ENCODE data around the gene PIEZO1.

PIEZO1 gene

DNA sequence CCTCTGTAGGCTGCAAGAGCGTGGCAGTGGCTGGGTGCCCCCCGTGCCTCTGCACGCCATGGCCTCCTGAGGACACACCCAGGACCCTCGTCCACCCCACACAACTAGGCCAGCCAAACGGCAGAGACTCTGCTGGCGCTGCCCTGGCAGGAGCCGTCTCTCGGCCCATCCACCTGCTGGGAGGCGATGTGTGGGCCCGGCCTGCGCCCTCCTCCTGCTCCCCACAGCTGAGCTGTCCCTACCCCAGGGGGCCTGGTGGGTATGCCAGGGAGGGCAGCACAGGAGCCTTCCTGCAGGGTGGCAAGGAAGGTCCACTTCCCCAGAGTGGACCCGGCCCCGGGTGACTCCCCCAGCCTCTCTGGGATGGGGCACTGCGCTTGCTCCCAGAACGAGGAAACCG lies 85.8 kb downstream of the PIEZO1 start:
- no peak for DNase-seq

DNA sequence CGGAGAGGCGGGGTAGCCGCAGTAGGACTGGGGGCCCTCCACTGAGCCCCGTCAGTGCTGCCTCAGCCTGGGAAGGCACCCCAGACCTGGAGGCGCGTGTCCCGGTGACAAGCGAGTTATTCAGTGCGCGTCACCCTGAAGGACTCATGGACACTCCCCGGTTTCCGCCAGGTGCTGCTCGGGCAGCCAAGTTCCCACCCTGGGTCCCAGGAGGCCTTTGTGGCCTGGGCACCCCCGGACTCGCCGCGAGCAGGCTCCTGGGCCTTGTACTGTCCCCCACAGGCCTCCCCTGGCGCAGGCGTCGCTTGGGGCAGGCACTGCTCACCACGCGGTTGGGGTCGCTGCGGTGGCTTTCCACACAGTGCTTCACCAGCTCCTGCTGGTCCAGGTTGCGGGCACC lies 86.4 kb downstream of the PIEZO1 start:
- DNase-seq: no peak

DNA sequence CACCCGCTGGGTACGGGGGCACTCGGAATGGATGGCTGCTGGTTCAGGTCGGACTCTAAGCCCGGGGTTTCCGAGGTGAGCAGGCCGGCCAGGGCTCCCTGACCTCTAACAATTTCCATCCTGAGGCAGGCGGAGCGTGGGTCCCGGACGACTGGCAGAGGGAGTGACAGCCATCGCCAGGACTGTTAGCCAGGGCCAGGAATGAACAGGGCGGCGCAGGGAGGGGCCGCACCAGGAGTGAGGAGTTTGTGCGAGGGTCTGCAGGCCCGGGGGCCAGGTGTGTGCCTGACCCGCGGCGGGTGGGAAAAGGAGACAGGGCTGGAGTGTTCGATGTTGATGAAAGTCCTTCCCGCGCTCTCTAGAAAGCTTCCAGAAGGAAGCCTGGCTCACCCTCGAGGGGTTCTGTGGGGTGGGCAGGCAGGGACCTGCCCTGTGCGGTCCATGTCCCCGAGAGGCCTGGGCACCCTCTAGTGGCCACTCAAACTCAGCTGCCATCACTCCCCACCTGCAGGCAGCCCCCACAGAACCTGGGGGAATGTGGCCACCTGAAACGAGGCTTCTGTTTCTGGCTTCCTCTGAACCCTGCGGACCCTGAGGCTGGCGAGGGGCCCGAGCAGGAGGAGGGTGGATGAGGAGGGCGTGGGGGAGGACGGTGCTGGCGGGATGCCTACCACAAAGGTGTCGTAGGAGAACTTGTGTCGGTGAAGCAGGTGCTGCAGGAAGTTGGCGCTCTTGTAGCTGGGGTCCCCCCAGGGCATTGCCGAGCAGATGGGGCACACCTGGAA lies 87.0 kb downstream of the PIEZO1 start:
- DNase-seq: no peak

DNA sequence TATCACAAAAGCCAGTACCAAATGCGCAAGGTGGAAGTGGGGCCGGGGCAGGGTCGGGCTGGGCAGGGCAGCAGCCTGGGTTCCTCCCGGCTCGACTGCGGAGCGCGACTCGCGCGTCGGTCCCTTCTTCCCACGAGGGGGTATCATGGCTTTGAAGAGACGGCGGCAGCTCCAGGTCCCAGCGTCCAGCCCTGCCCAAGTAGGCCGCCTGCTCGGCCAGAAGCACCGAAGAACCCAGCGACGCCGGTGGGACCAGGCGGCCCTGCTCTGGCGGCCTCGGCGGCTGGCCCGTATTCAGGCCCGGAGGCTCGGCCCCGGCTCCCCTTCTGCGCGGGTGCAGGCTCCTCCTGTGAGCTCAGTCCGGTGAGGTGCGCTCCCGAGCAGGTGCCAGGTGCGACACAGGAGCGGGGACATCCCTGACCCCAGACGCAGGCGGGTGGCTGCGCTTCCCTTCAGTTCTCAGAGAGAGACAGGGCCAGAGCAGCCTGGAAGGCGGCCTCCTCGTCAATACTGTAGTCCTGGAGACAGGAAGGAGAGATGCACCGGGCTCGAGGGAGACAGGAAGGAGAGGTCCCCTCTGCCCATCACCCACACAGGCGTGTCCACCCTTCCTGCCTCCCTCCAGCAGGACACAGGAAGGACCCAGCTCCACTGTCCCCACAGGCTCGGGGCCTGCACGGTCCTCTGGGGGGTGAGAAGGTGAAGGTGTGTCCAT lies 87.7 kb downstream of the PIEZO1 start:
- no peak for DNase-seq

DNA sequence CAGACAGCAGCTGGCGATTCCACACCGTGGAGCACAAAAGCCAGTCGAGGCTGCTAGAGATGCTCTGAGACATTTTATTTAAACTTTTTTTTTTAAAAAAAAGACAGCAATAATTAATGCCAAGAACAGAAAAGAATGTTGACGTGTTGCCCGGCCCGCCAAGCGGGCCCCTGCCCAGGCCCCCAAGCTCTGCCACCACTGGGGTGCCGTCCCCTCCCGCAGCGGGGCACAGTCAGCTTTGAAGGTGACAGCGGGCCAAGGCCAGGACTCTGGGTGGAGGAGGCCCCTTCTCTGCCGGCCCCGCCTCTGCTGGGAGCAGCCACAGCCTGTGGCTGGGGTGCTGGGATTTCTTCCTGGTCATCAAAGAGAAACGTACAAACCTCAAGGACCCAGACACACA lies 88.6 kb downstream of the PIEZO1 start:
- DNase-seq: no peak

DNA sequence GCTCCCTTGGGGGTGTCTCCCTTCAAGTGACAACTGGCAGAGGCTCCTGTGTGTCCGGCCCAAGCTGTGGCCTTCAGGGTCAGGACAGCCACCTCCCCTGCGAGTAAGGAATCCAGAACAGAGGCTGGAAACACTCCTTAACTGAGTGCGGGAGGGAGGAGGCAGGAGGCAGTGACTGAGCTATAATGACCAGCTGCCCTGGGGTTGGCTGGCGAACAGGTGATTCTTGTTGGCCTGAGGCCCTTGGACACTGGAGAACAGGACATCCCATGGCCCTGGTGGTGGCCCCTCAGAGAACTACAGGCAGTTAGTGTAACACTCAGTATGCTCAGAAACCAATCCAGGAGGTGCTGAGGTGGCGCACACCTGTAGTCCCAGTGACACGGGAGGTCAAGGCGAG lies 89.3 kb downstream of the PIEZO1 start:
- DNase-seq: no peak

DNA sequence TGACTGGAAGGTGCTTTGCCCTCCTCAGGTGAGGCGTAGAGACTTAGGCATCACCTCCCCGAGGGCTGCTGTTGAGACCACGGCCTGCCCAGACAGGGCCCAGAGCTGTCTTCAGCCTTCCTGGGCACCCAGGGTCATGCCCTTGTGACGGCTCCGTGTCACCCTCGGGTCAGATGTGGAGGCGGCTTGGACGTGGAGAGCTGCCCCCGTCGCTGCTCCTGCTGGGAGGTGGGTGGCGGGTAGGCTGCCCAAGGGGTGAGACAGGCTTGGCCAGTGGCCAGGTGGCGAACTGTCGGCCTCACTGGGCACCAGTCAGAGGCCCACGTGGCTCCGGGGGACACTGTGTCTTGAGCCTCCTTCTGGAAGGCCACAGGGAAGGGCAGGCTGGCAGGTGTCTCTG lies 89.8 kb downstream of the PIEZO1 start:
- no peak for DNase-seq

DNA sequence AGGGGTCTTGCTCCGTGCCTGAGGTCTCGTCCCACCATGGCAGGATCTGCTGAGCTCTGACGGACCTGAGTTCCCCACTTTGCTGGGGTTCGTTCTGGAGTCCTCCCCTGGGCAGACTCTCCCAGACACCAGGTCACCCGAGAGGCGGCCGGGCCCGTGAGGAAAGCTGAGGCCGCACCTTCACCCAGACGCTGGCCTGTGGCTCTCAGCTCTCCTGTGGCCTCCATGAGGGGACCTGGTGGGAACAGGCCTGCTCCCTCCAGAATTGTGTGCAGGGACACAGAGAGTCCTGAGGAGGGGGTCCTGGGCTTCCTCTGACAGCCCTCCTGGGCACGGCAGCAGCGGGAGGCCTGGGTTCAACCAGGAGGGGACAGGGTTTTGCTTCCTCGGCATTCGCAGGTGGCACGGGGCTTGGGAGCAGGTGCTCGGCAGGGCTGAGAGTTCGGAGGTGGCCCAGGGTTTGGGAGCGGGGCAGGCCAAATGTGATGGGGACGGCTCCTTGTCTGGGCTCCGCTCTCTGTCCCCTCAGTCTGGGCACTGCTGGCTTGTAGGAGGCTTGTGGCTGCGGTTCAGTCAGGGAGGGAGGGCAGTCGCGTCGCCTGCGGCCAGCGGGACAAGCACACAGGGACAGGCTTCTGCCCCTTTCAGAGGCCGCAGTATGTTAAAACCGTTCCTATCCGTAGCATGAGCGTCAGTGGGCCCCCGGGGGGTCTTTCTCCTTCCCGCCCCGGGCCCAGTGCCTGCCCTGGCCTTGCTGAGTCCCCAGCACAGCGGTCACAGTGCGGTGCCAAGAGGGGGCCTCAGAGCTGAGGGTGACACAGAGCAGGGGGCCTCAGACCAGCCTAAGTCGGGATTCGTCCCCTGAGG lies 90.6 kb downstream of the PIEZO1 start:
- DNase-seq: no peak

DNA sequence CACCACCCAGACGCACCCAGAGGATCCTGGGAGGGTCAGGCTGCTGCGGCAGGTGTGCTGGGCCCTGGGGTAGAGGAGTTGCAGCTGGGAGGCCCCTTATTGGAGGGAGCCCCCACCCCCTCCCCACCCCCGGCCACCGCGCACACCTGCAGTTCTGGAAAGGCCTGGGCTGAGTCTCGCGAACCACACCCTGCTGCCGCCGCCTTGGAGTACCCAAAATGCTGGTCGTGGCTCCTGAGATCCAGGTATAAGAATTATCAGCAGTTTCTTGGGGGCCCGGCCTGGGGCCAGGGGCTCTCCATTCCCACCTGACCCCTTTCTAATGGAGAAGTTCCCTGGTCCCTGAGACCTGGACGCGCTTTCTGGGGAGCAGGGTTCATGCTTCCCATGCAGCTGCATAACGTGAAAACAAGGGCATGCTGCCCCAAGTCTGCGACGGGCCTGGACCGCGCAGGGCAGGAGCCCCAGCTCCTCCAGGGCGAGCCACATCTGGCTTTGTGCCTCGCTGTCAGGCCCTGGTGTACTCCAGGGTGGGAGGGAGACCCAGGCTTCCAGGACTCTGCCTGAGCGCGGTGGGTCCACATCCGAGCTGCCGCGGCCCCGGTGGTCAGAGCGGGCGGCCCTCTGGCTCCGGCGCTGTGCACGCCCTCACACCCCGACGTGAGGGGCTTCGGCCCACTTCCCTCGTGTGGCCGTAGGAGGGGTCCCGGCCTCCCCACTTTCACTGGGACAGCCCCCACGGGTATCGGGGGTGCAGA lies 91.4 kb downstream of the PIEZO1 start:
- no peak for DNase-seq

DNA sequence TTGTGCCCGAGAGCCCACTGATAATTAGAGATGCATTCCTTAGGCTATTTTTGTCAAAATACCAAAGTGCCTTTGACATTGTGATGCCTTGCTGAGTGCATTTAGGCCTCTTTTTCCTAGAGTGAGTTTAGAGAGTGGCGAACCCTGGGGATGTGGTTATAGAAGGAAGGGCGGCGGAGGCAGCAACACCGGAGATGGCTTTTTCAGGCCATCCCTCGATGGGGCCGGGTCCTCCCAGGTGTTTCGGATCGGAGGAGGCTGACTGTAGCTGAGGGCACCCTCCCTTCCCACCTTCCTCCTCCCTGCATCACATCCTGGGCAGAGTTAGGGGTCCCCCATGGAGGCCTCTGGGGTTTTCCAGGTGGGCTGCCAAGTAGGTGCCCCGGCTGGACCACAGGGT lies 92.2 kb downstream of the PIEZO1 start:
- no peak for DNase-seq

DNA sequence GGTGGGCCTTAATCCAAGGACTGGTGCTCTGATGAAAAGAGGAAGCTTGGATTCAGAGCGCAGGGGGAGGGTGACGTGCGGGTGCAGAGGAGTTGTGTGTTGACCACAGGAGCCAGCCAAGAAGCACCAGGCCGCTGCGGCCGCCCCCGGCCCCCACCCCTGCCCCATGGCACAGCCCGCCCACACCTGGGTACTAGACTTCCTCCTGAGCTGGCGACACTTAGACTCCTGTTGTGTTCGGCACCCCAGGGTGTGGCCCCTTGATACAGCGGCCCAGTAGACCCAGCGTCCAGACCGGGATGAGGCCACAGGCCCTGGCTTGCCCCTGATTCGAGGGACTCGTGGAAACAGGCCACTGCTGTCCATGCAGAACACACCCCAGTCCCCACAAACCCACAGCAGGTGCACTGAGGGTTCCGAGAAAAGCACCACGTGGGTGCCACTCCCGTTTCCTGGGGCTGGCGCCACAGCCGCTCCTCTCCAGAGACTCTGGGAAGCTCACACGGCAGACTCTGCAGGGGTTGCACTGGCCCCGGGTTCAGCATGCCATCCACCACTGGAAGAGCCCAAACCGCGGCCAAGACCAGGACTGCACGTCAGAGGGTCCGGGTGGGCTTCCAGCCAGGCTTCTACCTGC lies 93.0 kb downstream of the PIEZO1 start:
- DNase-seq: peak; percentile 48

DNA sequence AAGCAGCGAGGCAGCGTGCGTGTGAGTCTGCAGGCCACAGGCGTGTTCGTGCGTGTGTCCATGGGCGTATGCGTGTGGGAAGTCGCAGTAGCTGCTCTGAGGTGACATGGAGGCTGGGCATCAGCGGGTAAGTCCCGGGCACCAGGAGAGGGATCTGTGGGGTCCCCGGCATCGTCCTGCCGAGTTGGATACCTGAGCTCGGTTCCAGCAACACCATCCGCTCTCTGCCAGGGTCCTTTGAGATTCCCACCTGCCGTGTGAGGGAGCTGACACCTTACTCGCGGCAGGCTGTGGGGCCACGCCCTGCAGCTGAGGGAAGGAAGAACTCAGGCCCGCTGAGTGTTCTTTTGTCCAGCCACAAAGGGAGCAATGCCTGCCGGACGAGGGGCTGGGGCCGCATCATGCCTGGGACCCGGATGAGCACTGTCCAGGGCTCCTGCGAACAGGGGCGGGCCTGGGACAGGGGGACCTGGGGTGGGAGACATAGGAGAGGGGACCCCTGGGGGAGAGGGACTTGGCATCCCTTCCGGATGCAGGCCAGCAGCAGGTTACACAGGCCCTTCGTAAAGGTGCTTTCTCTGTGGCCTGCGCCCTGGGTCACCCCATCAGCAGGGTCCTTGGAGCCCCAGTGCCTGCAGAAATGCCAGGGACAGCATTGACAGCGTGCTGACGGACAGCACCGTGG lies 93.7 kb downstream of the PIEZO1 start:
- no peak for DNase-seq

DNA sequence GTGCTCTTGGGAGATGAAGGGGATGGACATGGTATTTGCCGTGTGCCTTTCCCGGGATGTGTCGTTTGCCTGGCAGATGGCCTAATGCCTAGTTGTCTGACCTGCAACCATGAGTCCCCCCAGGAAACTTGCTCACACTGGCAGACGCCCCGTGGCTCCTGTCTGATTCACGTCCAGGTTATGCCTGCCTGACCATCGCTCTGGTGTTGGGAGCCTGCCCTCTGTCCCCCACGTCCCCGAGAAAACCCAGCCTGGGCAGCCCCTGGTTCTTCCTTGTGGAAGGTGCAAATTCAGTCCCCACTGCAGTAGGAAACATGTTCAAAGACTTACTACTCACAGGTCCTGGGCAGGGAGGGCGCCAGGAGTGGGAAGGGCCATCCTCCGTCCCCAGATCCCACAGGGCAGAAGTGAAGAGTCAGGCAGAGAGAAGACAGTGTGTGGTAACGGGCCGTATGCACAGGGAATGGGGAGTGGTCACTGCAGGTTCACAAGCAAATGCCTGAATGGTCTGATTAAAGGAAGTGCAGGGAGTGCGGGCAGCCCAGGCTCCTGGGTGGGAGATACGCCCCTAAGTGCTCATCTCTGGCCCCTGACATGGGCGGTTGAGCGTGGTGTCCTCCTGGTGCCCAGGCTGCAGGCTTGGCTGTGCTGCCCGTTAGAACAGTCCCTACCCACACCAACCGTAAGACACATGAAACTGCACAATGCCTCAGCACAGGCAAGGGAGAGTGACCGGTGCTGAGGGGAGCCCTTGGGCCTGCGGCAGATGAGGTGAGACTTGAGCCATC lies 94.5 kb downstream of the PIEZO1 start:
- DNase-seq: no peak

DNA sequence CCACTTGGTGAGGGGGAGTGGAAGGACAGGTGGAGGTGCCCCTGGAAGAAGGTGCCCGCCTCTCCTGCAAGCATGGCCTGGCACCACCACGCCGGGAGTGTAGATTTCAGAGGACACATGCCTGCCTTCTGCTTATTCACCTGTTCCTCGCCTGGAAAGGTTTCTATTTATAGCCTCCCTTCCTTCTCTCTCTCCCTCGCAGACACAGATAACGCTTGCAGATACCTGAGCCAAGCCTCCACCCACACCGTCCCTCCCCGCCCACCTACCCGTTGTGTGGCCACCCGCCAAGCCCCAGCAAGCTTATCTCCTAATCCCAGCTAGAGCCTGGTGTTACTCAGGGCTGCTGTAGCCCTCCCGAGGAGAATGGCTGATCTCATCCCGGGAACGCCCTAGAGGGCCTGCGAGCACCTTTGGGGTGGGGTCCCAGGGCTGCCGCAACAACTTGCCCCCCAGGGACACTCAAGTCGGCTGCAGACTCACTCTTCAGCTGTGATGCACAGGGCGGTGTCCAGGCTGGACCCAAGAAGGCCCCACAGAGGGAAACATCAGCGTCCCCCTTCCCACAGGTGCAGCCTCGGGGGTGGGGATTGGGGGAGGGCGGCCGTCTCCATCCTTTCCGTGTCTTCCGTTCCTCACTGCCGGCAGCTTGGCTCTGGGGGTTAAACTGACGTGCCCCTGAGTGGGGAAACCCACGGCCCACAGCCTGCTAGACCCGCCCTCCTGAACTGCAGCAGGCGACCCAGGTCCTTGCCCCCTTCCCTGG lies 96.8 kb downstream of the PIEZO1 start:
- DNase-seq: no peak

DNA sequence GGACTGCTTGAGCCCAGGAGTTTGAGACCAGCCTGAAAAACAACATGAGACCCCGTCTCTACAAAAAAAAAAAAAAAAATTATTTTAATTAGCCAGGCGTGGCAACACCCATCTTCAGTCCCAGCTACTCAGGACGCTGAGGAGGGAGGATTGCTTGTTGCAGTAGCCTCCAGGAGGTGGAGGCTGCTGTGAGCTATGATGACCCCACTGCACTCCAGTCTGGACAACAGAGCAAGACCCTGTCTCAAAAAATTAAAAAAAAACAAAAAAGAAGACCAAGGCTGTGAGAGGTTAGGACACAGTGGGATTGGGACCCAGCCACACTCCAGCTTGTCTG lies 97.4 kb downstream of the PIEZO1 start:
- no peak for DNase-seq

DNA sequence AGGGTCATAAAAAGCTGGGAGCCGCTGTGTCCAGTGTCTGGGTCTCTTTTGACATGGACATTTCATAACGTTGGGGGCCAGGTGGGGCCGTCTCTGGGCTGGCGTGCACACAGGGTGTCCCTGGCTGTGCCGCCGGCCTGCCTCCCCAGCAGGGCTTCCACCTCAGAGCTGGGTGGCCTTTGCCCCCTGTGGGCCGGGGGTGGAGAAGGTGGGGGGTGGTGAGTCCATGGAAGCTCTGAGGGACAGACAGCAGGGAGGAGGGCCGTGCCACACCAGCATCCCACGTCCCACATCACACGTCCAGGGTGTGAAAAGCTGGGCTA lies 97.8 kb downstream of the PIEZO1 start:
- no peak for DNase-seq

DNA sequence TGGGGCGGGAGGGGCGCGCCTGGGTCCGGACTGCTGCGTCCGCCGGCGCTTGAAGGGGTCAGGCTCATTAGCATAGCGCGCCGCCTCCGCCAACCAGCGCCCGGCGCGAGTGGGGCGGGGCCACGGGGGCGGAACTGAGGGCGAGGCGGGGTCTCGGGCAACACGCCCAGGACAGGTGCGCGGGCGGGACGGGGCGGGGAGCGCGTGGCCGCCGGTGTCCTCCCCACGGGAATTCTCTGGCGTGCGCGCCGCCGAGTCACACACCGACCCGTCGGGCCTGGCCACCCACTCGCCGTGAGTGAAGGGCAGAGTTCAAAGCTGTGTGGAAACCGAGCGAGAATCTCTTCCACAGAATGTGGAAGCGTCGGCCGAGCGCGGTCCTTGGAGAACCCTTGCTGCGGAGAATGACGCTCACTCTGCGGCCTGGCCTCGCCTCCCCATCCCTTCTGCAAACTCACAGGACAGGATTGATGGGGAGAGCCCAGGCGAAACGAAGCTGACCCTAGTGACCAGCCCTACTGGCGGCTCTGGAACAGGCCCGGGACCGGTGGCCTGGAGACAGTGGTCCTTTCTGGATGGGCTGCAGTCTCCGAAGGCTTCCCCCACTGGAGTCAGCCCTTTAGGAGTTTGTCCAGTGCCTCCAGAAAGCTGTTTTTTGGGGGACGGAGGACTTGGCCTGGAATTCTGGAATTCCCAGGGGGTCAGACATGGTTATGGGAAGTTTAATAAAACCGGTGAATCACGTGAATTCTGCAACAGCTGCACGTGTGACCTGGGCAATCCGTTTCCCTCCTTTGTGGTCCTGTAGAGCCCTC lies 98.4 kb downstream of the PIEZO1 start, which contains the start of gene SNAI3:
TSS of gene SNAI3 (minus strand) at position 69 of the 815 bp plus-strand sequence. CDS start 101 bp downstream, outside the sequence.
- DNase-seq: peak; percentile 94

DNA sequence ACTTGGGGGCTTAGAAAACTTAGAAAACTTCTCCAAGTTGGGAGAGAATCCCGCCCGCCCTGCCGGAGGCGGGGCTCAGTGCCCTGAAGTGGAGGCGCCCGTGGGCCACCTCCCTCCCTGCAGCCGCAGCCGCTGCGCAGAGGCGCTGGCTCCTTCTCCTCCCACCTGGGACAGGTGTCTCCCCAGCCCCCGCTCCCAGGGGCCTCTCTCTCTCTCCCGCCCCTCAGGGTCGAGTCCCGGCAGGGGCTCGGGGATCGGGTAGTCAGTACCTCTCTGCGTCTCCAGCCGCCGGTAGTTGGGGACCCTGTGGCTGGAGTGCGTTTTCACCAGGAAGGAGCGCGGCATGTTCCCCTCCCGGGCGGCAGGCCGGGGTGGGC lies 99.0 kb downstream of the PIEZO1 start:
- DNase-seq: peak; percentile 58
